ENCODE results near the gene CCDC198. TPM values are rescaled to one million over a fixed set of nuclear protein-coding genes. Genes with fewer than 3 reads are reported as not detected.

CCDC198 gene
- total and polyA plus RNA-seq, 9 of the 15 experiments (the other 6 are each of a cell fraction or from before 2014, with no cell fraction given), result not detected

DNA sequence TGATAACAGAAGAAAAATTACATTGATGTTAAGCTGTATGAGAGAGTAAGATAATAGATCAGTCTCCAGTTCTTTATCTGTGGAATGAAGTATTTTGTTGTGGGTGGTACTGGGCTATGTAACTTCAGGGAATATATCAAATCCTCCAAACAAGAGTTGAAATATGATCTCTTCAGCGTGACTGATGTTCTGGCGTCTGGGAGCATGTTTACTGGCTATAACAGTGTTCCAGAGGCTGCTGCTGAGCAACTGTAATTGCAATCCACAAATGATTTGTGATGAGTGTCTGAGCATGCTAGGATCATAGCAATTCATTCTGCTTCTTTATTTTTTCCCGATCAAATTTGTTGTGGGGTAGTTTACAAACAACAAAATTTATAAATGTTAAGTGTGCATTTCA is 18.6 kb upstream of the CCDC198 start:
- Histone ChIP-seq H3K4me3 (no peak overlapping the region), H3K79me2 (ENCODE audit: control insufficient read depth, insufficient read depth, low read length) (no peaks in the 10 kb centered on the region), H3K36me3 (ENCODE audit: control insufficient read depth, insufficient read depth, low read length) (no peaks in the 10 kb centered on the region), H3K9me1 (ENCODE audit: control insufficient read depth, insufficient read depth, low read length) (no peaks in the 10 kb centered on the region), H3K27me3 (ENCODE audit: control insufficient read depth in 2 of 2, insufficient read depth in 2 of 2, low read length in 2 of 2) (no peaks in the 10 kb centered on the region), H3K9me3 (replicated peaks; ENCODE audit: control insufficient read depth, insufficient read depth, low read depth, low read length) (no peaks in the 10 kb centered on the region), H3K27ac (ENCODE audit: extremely low read depth, low read depth, low read length) (no peak overlapping the region), H3K4me2 (ENCODE audit: insufficient read depth, low read length) (no peak overlapping the region), H4K20me1 (replicated peaks; ENCODE audit: control insufficient read depth, insufficient read depth, low read length) (no peaks in the 10 kb centered on the region), H2AFZ (ENCODE audit: low read depth, low read length) (no peak overlapping the region), H3K9ac (ENCODE audit: insufficient read depth in 1 of 2, low read depth in 2 of 2, low read length in 2 of 2) (no peak overlapping the region), H3K4me1 (replicated peaks in 1 of 2; ENCODE audit: control insufficient read depth in 2 of 2, insufficient read depth in 2 of 2, low read length in 2 of 2) (no peaks in the 10 kb centered on the region)
- 0% methylated on average over 3 of the region's 3 CpGs for WGBS (ENCODE audit: insufficient coverage, low coverage, missing lambda C conversion rate)
- no TSS peak for BruUV-seq (replicated peaks)
- DNase-seq (ENCODE audit: extremely low read depth in 1 of 4, low spot score in 3 of 4) (no peak), ATAC-seq (no peak), FAIRE-seq (no peak)
- intact Hi-C loops (cut with micrococcal nuclease), result no loop called here
- ChIA-PET POLR2A (interaction anchor here (0.7 kb wide), 1 partner anchor 175 kb away, joined by 3 read pairs; no protein-coding TSS in a partner anchor), CTCF (ENCODE audit: low intra/inter-chr PET ratio) (no interaction called here)
- in situ Hi-C loops (cut with MboI), result no loop called here
- TF ChIP-seq, protein P1, sequence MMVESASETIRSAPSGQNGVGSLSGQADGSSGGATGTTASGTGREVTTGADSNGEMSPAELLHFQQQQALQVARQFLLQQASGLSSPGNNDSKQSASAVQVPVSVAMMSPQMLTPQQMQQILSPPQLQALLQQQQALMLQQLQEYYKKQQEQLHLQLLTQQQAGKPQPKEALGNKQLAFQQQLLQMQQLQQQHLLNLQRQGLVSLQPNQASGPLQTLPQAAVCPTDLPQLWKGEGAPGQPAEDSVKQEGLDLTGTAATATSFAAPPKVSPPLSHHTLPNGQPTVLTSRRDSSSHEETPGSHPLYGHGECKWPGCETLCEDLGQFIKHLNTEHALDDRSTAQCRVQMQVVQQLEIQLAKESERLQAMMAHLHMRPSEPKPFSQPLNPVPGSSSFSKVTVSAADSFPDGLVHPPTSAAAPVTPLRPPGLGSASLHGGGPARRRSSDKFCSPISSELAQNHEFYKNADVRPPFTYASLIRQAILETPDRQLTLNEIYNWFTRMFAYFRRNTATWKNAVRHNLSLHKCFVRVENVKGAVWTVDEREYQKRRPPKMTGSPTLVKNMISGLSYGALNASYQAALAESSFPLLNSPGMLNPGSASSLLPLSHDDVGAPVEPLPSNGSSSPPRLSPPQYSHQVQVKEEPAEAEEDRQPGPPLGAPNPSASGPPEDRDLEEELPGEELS (CRISPR knock-in tag; IDR thresholded peaks at IDR 0.05; ENCODE audit: borderline replicate concordance), result no peak
- TF ChIP-seq ZNF232 (CRISPR knock-in tag; IDR thresholded peaks at IDR 0.05) (no peak), FOXM1 (IDR thresholded peaks at IDR 0.05; ENCODE audit: low read depth) (no peak), FOXM1 (CRISPR knock-in tag; IDR thresholded peaks at IDR 0.05; ENCODE audit: low read depth) (no peak), ETV5 (CRISPR knock-in tag; IDR thresholded peaks at IDR 0.05; ENCODE audit: low read depth) (no peak), TOE1 (IDR thresholded peaks at IDR 0.05; ENCODE audit: borderline replicate concordance) (no peak), TOE1 (CRISPR knock-in tag; IDR thresholded peaks at IDR 0.05; ENCODE audit: borderline replicate concordance, low read depth) (no peak), XRCC4 (IDR thresholded peaks at IDR 0.05; ENCODE audit: extremely low read depth, insufficient read depth, insufficient read length) (no peak), KDM5B (IDR thresholded peaks at IDR 0.05; ENCODE audit: insufficient replicate concordance, low read depth, low read length) (no peak), ZC3H4 (CRISPR knock-in tag; IDR thresholded peaks at IDR 0.05; ENCODE audit: borderline replicate concordance) (no peak), RAD51 (IDR thresholded peaks at IDR 0.05; ENCODE audit: borderline replicate concordance, low read depth) (no peak), ZNF282 (CRISPR knock-in tag; IDR thresholded peaks at IDR 0.05) (no peak), TGIF2 (CRISPR knock-in tag; IDR thresholded peaks at IDR 0.05) (no peak), RNF2 (IDR thresholded peaks at IDR 0.05) (no peak), RUNX1 (IDR thresholded peaks at IDR 0.05; ENCODE audit: low read depth) (no peak), ILK (tag; IDR thresholded peaks at IDR 0.05; ENCODE audit: borderline replicate concordance, low read depth) (no peak), CXXC5 (CRISPR knock-in tag; IDR thresholded peaks at IDR 0.05) (no peak), ZFX (CRISPR knock-in tag; IDR thresholded peaks at IDR 0.05) (no peak), ZNF174 (CRISPR knock-in tag; IDR thresholded peaks at IDR 0.05) (no peak)
- TF ChIP-seq, protein P2, sequence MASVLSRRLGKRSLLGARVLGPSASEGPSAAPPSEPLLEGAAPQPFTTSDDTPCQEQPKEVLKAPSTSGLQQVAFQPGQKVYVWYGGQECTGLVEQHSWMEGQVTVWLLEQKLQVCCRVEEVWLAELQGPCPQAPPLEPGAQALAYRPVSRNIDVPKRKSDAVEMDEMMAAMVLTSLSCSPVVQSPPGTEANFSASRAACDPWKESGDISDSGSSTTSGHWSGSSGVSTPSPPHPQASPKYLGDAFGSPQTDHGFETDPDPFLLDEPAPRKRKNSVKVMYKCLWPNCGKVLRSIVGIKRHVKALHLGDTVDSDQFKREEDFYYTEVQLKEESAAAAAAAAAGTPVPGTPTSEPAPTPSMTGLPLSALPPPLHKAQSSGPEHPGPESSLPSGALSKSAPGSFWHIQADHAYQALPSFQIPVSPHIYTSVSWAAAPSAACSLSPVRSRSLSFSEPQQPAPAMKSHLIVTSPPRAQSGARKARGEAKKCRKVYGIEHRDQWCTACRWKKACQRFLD (CRISPR knock-in tag; IDR thresholded peaks at IDR 0.05), result no peak
- TF ChIP-seq, protein P3, sequence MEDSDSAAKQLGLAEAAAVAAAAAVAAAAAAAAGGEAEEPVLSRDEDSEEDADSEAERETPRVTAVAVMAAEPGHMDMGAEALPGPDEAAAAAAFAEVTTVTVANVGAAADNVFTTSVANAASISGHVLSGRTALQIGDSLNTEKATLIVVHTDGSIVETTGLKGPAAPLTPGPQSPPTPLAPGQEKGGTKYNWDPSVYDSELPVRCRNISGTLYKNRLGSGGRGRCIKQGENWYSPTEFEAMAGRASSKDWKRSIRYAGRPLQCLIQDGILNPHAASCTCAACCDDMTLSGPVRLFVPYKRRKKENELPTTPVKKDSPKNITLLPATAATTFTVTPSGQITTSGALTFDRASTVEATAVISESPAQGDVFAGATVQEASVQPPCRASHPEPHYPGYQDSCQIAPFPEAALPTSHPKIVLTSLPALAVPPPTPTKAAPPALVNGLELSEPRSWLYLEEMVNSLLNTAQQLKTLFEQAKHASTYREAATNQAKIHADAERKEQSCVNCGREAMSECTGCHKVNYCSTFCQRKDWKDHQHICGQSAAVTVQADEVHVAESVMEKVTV (CRISPR knock-in tag; IDR thresholded peaks at IDR 0.05), result no peak

All from K562 (cell line).